ENCODE measurements around the gene PCK1.

GRCh38 chr20:57539889-57540288, 21.0 kb upstream of the PCK1 start:
- TF ChIP-seq, protein P1, sequence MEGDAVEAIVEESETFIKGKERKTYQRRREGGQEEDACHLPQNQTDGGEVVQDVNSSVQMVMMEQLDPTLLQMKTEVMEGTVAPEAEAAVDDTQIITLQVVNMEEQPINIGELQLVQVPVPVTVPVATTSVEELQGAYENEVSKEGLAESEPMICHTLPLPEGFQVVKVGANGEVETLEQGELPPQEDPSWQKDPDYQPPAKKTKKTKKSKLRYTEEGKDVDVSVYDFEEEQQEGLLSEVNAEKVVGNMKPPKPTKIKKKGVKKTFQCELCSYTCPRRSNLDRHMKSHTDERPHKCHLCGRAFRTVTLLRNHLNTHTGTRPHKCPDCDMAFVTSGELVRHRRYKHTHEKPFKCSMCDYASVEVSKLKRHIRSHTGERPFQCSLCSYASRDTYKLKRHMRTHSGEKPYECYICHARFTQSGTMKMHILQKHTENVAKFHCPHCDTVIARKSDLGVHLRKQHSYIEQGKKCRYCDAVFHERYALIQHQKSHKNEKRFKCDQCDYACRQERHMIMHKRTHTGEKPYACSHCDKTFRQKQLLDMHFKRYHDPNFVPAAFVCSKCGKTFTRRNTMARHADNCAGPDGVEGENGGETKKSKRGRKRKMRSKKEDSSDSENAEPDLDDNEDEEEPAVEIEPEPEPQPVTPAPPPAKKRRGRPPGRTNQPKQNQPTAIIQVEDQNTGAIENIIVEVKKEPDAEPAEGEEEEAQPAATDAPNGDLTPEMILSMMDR (IDR thresholded peaks at IDR 0.05 in 4 of 5, conservative IDR thresholded peaks at IDR 0.05 in 1 of 5), result no peak
- TF ChIP-seq POLR2A (IDR thresholded peaks at IDR 0.05), result no peak

Data from gastrocnemius medialis (tissue), 4 donors.